ENCODE data around the gene PARD3.
A peak's percentile ranks its signal among the peaks of the same experiment; 100 is the strongest.

PARD3 gene

DNA sequence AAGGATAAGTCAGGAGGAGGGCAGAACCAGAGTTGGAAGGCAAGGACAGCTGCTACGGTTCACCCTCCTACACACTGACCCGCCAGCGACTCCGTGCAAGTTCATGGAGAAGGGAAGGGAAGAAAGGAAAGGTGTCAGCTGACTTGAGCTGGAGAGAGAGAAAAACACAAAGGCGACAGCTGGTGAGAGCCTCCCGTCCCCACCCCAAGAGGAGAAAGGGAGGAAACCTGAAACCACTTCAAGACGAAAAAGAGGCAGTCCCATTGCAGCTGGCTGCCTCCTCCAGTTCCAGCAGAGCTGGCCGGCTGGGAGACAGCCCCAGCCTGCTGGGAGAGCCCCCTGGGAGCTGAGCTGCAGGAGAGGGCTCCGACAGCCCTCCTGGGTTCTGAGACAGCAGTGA lies 75.2 kb downstream of the PARD3 start:
- no peaks in the 10 kb centered on the region for H3K36me3 ChIP-seq
- intact Hi-C loops (cut with DNase I; ENCODE audit: low total_unique reads): no loop called here
- H3K9me3 ChIP-seq: no peaks in the 10 kb centered on the region
- DNase-seq: peak in 1 of 2 donors; percentile 28
- TF ChIP-seq, protein P1, sequence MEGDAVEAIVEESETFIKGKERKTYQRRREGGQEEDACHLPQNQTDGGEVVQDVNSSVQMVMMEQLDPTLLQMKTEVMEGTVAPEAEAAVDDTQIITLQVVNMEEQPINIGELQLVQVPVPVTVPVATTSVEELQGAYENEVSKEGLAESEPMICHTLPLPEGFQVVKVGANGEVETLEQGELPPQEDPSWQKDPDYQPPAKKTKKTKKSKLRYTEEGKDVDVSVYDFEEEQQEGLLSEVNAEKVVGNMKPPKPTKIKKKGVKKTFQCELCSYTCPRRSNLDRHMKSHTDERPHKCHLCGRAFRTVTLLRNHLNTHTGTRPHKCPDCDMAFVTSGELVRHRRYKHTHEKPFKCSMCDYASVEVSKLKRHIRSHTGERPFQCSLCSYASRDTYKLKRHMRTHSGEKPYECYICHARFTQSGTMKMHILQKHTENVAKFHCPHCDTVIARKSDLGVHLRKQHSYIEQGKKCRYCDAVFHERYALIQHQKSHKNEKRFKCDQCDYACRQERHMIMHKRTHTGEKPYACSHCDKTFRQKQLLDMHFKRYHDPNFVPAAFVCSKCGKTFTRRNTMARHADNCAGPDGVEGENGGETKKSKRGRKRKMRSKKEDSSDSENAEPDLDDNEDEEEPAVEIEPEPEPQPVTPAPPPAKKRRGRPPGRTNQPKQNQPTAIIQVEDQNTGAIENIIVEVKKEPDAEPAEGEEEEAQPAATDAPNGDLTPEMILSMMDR (IDR thresholded peaks at IDR 0.05): no peak
- H3K4me1 ChIP-seq: peaks cover 0 to 25% (median 20%) of the 10 kb centered on the region in 4 donors
- H3K27me3 ChIP-seq: no peaks in the 10 kb centered on the region
- H3K4me3 ChIP-seq: peak overlapping the region in 1 of 2 donors; percentile 17
- H3K27ac ChIP-seq: no peak overlapping the region

DNA sequence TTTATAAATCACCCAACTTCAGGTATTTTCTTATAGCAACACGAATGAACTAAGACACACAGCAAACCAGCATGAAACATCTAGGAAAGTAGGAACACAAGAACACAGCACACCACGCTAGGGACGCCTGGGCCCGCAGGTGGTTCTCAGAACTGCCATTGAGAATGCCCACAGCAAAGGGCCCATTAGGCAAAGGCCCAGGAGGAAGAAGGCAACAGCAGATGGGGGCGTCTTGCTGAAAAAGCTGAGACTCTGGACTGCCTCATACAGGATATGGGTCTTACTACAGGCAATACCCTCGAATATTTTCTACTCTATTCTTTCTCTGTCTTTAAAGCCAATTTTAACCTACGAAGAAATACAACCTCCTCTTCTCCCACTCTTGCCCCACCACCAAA lies 77.3 kb downstream of the PARD3 start:
- no peak for DNase-seq
- no peaks in the 10 kb centered on the region for H3K27me3 ChIP-seq
- no peaks in the 10 kb centered on the region for H3K9me3 ChIP-seq
- no peak overlapping the region for H3K4me3 ChIP-seq
- TF ChIP-seq, protein P1 (IDR thresholded peaks at IDR 0.05): no peak
- intact Hi-C loops (cut with DNase I; ENCODE audit: low total_unique reads): no loop called here
- no peaks in the 10 kb centered on the region for H3K36me3 ChIP-seq
- H3K27ac ChIP-seq: no peak overlapping the region
- H3K4me1 ChIP-seq: peaks cover 0 to 15% (median 13%) of the 10 kb centered on the region in 4 donors

DNA sequence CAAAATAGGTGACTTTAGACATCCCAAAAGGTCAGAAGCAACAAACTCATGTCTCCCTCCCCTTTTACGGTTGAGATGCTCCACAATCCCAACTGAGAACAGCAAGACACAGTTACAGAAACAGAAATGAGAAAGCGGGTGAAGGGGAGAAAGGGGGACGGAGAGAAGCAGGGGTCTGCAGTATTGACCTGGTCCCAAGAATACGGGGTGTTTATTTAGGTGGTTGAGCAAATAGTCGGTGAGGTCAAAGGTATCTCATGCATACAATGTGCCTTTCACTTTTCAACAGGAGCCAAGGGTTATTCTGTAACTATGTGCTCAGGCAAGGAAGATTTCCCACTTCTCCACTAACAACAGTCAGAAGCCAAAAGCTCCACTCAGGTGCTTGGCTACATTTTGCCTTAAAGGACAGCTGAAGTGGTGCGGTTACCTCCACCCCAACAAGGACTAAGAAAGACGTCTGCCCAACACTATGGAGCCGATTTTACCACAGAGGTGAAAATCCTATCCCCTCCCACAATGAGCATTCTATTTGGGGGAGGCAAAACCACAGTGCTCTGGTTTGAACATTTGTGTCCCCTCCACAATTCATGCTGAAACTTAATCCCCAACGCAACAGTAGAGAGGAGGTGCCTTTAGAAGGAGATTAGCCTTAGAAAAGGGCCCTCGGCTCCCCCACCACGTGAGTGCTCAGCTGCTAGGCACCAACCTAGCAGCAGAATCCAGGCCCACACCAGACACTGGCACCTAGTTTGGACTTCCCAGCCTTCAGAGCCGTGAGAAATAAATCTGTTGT lies 77.9 kb downstream of the PARD3 start:
- Histone ChIP-seq H3K27ac (no peak overlapping the region), H3K4me1 (peaks cover 0 to 16% (median 13%) of the 10 kb centered on the region in 4 donors), H3K27me3 (no peaks in the 10 kb centered on the region), H3K9me3 (no peaks in the 10 kb centered on the region), H3K36me3 (no peaks in the 10 kb centered on the region), H3K4me3 (no peak overlapping the region)
- intact Hi-C loops (cut with DNase I; ENCODE audit: low total_unique reads): no loop called here
- no peak for DNase-seq
- TF ChIP-seq, protein P1 (IDR thresholded peaks at IDR 0.05): no peak

DNA sequence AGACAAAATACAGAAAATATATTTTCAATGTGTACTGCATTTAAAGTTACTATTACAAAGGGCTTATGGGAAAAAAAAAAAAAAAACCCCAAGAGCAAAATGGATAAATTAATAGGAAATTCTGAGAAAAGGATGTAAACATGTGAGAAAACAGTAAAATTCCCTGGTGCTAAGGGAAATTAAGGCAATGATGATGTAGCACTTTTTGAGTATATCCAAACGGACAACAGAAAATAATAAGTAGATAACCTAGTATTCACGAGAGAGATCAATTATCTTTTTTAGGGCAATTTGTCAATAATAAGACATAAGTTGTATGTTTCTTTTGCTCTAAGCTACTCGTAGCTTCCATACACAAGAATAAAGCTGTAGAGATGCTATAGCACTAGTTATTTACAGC lies 80.2 kb downstream of the PARD3 start:
- DNase-seq: no peak
- H3K4me1 ChIP-seq: peaks cover 0 to 16% (median 10%) of the 10 kb centered on the region in 4 donors
- no peaks in the 10 kb centered on the region for H3K9me3 ChIP-seq
- no peaks in the 10 kb centered on the region for H3K27me3 ChIP-seq
- TF ChIP-seq, protein P1 (IDR thresholded peaks at IDR 0.05): no peak
- H3K4me3 ChIP-seq: no peak overlapping the region
- intact Hi-C loops (cut with DNase I; ENCODE audit: low total_unique reads): no loop called here
- no peaks in the 10 kb centered on the region for H3K36me3 ChIP-seq
- H3K27ac ChIP-seq: no peak overlapping the region

DNA sequence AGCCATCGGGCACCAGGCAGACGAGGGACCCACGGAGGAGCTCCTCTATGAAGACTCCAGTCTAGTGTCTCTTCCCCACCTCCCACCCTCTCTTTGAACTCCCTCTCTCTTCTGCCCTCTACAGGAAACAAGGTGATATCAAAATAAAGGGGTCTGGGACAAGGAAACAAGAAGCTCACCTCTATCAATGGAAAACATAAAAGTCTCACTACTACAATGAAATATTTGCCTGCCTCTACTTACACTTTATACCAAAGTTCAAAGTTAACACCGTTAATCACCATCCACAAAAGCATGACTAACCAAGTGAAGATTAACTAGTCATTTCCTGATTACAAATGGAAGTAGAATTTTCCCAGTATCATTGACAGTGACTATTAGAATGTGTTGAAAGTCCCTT lies 82.2 kb downstream of the PARD3 start:
- intact Hi-C loops (cut with DNase I; ENCODE audit: low total_unique reads): no loop called here
- H3K9me3 ChIP-seq: no peaks in the 10 kb centered on the region
- peaks cover 0 to 10% (median 3%) of the 10 kb centered on the region in 4 donors for H3K4me1 ChIP-seq
- no peak for DNase-seq
- H3K36me3 ChIP-seq: no peaks in the 10 kb centered on the region
- TF ChIP-seq, protein P1 (IDR thresholded peaks at IDR 0.05): no peak
- no peak overlapping the region for H3K4me3 ChIP-seq
- no peaks in the 10 kb centered on the region for H3K27me3 ChIP-seq
- H3K27ac ChIP-seq: no peak overlapping the region
